A172 (cell line): ENCODE measurements around the gene RNF144A. TPM values are rescaled to one million over a fixed set of nuclear protein-coding genes. Genes with fewer than 3 reads are reported as not detected.
"Not testable (repeated sequence)": the region's sequence is repeated elsewhere in the genome, so short reads cannot be mapped to it uniquely, and the experiment has no call there.

ENCODE experiments used
- DNase-seq: peaks from one replicate; pipeline ENCODE4 v3.0.0-alpha.2; 2015; ENCODE audit warnings: low spot score
- total RNA-seq: library from RNA; depleted of rRNA; stranded (reverse); fragments of >200 nt; shearing (Covaris generic); gene quantifications from 2 replicates; pipeline ENCODE4 v1.2.3, GENCODE V29; 2014; rRNA removed

The RNF144A gene, protein sequence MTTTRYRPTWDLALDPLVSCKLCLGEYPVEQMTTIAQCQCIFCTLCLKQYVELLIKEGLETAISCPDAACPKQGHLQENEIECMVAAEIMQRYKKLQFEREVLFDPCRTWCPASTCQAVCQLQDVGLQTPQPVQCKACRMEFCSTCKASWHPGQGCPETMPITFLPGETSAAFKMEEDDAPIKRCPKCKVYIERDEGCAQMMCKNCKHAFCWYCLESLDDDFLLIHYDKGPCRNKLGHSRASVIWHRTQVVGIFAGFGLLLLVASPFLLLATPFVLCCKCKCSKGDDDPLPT
- 11.4 and 12.3 TPM in 2 replicates for total RNA-seq

DNA sequence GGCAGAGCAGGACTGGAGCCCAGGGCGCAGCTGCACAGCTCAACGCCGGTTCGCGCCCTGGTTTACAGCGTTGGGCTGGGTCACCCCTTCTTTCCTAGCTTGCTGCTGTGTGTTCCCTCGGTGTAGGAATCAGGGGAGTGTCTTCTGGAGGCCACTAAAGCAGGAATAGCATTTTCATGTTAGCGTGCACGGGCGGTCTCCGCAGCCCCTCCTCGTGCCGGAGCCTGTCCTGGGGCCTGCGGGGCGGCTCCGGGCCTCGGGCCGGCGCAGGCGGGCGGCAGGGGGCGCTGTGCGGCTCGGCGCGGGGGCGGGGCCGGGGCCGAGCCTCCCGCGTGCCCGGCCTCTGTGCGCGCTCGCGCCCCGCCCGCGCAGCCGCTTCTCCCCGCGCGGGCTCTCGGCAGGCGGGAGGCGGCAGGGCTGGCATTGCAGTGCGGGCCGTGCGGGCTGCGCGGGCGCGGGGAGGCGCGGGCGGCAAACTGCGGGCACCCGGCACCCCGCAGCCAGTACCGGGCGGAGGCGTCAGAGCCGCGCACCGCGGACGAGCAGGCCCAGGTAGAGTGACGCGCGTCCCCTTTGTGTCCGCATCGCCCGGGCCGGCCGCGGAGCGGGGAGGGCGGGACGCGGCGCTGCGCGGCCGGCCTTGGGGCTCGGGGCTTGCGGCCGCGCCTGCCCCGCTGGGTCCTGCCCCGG, at the start of gene RNF144A:
Gene RNF144A, plus strand, starts transcription at position 342 of the 690 bp plus-strand sequence. CDS start 79,515 bp downstream, outside the sequence.
- DNase-seq, result peak; percentile 6

DNA sequence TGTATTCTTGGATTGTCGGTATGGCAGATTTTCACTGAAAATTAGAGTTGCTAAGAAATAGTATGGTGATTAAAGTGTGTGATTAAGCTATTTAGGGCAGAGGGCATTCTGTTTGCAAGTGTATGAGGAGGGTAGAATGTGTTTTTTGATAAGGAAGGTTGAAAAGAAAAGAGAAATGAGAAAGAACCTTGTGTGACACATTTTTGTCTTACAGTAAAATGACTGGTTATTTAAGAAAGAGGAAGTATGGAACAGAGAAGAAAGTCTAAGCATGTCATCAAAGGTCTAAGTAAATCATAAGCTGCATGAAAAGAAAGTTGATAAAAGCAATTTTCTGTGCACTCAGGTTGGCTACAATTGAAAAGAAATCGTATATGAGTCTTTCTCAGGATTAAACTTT, 44.8 kb upstream of the RNF144A start:
- no peak for DNase-seq

DNA sequence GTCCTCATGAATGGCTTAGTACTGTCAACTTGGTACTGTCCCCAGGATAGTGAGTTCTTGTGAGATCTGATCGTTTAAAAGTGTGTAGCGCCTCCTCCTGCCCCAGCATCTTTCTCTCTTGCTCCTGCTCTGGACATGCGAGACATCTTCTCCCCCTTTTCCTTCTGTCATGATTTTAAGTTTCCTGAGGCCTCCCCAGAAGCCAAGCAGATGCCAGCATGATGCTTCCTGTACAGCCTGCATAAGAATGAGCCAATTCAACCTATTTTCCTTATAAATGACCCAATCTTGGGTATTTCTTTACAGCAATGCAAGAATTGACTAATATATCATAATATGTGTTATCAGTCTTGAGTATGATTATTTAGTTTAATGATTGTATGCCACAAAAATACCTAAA, 43.2 kb upstream of the RNF144A start:
- DNase-seq, result no peak

DNA sequence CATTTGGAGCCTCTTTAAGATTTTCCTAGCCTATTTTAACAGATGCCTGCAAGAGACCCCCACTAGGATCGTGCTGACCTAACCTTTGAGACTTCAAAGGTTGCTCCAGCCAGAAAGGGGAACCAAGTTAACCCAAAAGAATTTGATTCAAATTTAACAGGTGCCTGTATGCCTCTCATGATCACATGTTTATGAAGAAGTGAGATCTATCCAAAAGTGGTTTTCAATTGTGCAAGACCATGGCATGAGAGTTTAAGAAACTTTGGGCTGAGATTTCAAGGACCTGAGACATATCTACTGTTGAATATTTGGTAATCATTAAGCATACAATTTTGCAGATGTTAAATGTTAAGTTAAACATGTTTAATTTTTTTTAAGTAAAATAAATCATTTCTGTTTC, 40.9 kb upstream of the RNF144A start:
- DNase-seq, result no peak

DNA sequence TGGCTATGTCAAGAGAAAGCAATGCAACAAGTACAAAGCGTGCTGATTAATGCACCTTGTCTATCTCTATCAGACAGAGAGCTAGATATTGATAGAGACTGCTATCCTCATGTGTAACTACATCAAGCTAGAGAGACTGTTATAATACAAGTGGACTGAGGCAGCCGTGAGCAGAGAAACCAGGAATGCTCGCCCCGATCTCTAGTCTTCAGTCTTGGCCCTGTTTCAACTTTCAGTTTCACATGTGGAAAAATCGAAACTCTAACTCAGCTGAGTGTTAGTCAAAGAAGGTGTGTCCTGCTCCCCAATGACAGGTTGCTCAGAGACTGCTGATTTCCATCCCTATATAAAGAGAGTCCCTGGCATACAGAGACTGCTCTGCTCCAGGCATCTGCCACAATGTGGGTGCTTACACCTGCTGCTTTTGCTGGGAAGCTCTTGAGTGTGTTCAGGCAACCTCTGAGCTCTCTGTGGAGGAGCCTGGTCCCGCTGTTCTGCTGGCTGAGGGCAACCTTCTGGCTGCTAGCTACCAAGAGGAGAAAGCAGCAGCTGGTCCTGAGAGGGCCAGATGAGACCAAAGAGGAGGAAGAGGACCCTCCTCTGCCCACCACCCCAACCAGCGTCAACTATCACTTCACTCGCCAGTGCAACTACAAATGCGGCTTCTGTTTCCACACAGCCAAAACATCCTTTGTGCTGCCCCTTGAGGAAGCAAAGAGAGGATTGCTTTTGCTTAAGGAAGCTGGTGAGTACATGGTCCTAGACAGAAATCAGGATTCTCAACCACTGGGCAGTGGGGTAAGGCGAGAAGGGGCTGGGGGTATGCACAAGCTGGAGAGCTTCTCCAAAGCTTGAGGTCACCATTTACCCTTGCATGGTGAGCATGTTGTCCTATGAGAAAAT, 39.6 kb upstream of the RNF144A start, which contains the start of gene RSAD2:
Gene RSAD2, plus strand, starts transcription at position 376 of the 903 bp plus-strand sequence. Its CDS starts 24 bp downstream, at position 400.
- DNase-seq, result peak; percentile 67

DNA sequence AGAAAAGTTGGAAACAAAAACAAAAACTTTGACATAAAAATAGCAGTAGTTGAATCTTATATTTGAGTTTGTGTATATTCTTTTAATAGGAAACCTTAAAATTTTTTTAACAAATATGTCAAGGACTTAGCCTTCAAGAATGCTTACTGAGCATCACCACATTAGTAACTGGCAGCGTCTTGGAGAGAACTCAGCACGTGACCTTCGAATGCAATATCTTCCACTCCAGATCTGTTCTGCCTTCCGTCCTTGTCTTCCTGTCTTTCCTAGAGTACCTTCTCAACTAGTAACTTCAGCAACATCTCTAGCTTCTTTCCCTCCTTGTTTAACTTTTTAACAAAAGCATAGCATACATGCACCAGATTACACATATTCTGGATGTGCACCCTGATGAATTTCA, 38.7 kb upstream of the RNF144A start:
- DNase-seq, result no peak

DNA sequence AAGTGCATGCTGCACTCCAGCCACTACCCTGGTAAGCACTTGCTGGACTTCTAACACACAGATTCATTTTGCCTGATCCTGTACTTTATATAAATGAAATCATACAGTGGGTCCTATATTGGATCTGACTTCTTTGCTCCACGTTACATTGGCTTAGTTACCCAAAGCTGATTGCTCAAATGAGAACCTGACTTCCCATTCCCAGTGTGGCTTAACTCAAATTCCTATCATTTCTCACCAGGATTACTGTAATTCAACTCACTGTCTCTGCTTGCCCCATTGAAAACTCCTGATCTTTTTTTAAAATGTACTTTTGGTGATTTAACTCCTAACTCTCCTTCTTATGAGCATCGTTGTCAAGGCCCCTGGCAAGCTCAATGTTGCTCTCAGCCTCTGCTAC, 38.2 kb upstream of the RNF144A start:
- no peak for DNase-seq

DNA sequence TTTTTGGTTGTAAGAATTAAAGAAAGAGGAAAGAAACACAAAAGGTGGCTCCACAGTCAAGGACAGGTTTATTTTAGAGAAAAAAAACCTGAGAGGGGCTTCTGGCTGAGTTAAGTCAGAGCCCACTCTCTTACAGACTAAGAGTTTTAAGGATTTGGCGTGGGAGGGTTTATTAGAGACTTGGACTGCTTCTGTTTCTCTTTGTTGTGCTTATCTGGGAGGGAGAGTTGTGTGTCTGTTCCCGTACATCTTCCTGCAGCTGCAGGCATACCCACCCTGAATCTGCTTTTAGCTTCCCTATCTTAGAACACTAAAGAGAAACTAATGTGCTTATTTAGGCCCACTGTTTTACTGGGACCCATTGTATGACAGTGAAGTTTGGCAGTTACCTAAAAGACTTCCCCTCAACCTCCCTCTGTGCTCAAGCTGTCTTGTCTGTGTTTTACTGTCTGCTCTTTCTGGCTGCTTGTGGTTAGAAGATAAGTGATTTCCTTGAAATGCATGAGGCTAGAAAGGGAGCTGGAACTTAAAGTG, 36.9 kb upstream of the RNF144A start:
- no peak for DNase-seq

DNA sequence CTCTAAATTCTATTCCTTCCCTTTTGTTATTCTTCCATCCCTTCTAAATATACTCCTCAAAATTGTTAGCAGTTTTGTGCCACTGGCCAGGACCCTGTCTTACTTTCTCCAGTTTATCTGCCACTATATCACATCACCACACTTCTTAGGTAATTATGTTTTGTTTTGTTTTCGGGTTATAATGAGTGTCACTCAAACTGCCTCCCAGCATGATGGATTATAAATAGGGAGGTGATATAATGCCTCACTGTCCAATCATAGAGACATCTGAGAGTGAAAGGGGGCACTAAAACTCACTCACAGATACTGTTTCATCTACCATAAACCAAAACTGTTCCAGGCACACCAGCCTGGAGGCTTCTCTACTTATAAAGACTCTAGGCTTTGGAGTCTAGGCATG, 36.2 kb upstream of the RNF144A start:
- no peak for DNase-seq

DNA sequence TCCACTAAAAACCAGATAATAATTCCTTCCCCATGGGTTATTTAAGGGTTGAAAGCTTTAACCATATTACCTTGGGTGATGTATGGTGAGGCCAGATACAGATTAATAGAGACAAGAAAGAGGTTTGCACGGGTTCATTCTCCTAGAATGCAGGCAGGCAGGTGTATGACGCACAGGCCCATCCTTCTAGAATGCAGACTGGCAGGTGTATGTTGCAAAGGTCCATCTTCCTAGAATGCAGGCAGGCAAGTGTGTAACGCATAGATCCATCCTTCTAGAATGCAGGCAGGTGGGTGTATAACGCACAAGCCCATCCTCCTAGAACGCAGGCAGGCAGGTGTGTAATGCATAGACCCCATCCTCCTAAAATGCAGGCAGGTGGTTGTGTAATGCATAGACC, 35.7 kb upstream of the RNF144A start:
- no peak for DNase-seq

DNA sequence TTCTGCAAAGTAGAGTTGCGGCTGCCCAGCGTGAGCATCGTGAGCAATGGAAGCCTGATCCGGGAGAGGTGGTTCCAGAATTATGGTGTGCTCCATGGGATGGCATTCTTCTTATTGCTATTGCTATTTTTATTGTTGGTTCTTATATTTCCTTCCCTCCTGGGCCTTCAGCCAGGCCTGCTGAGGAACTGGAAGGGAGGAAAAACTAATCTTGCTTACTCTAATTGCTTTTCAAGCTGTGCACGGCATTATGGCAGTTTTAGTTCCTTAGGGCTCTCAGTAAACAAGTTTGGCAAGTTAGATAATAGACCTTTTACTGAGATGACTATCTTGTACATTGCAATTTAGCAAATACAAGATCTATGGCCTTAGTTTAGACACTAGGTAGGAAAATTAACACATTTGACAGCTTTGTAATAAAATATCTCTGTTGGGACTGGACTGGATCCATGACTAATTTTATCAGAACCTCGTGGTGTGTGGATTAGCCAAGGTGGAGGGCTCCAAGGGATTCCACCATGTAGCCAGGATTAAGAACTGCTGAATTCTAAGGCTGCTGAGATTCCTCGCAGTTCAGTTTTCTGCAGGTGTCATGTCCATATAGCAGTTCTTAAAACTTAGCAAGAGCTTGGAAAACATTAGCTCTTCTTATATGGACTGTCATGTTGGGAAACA, 33.6 kb upstream of the RNF144A start:
- DNase-seq, result no peak

DNA sequence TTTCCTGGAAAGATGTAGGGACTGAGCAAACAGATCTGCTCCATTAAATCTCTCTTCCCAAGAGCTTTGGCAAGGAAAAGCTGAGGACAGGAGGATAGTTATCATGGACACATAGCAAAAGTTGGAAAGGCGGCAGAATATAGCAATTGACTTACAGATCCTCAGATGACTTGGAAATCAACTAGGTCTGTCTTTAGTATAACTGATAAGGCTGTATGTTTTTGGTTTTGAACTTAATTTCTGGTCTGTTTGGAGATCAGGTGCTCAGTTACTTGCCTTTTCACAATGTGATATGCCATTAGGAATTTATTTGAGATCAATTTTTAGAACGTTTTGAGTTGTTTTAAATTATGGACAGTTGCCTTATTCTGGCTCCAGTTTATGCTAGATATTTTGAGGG, 31.7 kb upstream of the RNF144A start:
- no peak for DNase-seq

DNA sequence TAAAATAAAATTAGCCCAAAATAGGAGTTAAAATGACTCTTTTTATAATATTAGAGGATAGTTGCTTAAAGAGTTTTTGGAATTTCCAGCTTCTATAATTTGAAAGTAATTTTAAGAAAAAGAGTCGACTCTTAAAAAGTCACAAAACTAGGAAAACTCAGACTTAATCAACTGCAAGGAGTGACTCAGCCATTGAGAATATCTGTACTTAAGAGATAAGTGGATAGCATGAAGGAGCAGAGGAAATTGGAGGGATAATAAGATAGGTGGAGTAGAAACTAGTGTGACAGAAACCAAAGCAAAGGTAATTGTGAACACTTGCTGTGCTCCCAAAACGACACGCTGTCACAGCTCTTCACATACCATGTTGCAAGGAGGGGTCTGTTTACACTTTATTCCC, 31.2 kb upstream of the RNF144A start:
- no peak for DNase-seq

DNA sequence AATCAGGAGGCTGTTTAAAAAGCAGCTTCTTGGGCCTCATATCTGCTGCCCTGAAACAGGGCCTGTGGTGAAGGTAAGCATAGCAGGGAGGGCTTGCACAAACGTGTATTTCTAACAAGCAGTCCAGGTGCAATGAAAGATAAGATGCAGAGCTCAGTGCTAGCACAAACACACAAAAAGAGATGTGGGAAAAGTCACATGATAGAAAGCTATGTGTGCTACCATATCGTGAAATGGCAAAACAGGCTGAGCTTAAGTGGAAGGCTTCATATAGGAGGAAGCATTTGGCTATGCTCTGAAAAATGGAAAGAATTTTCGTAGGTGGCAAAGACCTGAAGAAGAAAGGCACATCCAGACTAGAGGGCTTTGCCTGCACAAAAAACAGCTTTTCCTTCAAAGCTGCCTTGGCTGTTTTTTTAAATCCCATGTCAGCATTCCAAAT, 29.4 kb upstream of the RNF144A start:
- DNase-seq, result no peak

DNA sequence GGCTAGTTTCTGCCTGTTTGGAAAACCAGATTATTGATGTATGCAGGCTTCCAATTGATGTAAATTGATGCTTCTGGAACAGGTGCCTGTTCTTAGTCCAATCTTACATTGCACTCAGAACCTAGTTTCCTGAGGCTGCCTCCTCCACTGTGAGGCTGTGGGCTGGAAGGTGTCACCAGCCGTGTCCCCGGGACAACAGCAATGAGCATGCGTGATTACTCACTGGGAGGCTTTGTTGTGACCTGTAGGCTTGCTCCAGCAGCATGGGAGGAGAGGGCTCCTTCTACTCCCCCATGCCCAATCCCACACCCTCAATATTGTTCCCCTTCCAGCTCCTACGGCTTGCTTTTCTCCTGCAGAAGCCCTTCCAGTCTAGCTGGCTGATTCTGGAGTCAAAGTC, 28.5 kb upstream of the RNF144A start:
- DNase-seq, result no peak

DNA sequence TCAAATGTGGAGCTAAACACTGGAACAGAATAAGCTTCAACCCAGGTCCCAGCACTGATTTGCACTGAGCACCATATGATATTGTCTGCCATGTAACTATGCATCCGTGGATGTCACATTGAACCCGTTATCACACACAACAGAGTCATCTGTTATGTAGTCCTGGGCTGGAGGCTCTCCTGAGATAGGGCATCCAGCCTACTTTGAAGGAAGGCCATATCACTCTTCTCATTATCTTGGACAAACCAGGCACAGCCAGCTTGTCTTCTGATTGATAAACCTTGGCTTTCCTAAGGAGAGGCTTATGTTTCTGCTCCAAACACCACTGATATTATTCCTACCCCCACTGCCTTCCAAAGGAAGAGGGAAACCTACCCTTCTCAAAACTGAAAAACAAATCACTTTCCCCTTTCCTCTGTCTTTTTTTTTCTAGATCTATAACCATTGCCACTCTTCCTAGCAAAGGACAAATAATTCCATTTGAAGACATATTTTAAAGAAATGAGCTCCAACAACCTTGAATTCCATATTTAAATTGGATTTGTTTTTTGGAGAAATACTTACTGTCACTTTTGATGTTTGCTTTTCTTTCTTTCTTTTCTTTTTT, 23.2 kb upstream of the RNF144A start:
- no peak for DNase-seq

DNA sequence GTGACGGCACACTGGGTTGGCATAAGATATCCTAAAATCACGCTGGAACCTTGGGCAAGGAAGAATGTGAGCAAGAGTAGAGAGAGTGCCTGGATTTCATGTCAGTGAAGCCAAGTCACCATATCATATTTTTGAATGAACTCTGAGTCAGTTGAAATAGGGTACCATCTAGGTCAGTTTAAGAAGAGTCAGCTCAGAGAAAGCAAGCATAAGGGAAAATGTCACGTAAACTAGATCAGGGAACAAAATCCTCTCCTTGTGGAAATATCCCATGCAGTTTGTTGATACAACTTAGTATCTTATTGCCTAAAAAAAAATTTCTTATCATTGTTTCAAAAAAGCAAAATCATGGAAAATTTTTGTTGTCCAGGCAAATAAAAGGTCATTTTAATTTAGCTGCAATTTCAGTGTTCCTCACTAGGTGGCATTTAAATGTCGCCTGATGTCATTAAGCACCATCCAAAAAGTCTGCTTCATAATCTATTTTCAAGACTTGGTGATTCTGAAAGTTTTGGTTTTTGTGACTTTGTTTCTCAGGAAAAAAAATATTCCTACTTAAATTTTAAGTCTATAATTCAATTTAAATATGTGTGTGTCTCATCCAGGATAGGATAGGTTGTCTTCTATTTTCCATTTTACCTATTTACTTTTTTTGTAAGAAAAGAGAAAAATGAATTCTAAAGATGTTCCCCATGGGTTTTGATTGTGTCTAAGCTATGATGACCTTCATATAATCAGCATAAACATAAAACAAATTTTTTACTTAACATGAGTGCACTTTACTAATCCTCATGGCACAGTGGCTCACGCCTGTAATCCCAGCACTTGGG, 20.1 kb upstream of the RNF144A start:
- peak; percentile 48 for DNase-seq

DNA sequence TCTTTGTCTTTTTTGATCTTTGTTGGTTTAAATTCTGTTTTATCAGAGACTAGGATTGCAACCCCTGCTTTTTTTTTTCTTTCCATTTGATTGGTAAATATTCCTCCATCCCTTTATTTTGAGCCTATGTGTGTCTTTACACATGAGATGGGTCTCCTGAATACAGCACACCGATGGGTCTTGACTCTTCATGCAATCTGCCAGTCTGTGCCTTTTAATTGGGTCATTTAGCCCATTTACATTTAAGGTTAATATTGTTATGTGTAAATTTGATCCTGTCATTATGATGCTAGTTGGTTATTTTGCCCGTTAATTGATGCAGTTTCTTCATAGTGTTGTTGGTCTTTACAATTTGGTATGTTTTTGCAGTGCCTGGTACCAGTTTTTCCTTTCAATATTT, 14.6 kb upstream of the RNF144A start:
- DNase-seq, result not testable (repeated sequence)

DNA sequence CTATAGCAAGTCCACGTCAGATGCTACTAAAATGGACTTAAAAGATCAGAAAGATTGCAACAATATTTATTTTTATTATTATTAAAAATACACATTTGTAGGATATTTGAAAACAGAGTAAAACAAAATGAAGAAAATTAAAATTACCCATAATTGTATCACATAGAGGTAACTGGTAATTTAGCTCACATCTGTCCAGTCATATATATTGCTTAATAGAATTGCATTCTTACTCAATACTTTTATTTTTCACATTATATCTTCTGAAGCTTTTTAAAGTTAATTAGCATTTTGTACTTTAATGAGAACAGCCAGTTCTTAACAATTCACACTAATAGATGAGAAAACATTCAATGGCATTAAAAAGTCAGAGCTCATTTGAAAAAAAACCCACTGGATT, 11.5 kb upstream of the RNF144A start:
- DNase-seq, result no peak

DNA sequence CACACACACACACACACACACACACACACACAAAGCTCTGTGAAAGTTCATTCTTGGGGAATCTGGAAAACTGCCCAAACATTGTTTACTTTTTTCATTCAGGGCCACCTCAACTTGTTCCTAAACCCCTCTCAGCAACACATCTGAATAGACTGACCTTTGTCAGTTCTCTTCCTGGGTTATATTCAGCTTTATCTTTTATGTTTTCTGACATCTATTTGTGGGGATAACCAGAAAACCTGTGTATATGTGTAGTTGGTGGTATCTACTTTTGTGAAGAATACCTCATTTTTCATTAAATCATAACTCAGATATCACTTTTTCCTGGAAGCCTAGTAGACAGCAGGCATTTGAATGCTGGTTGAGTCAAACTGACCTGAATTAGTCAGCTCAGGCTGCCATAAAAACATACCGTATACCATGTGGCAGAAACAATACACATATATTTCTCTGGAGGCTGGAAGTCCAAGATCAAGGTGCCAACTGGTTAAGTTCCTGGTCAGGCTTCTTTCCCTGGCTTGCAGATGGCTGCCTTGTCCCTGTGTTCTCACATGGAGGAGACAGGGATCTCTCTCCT, 11.0 kb upstream of the RNF144A start:
- DNase-seq, result no peak
